ENCODE data around the gene SLC4A8.

DNA sequence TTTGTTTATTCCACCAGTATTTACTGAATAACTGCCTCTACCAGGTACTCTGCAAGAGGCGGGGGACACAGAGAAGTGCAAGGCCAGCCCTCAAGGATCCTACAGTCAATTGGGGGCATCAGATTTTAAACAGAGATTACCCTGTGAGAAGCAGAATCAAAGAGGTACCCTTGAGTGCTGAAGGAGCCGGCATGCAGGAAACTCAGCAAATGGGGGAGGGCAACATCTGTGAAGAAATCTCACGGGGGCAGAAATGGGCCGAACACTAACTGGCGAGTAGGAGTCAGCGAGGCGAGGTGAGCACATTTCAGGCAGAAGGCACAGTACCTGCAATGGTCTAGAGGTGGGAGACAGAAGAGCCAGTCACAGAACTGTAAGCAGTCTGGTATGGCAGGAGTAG, 42.5 kb upstream of the SLC4A8 start:
- TF ChIP-seq, protein P1, sequence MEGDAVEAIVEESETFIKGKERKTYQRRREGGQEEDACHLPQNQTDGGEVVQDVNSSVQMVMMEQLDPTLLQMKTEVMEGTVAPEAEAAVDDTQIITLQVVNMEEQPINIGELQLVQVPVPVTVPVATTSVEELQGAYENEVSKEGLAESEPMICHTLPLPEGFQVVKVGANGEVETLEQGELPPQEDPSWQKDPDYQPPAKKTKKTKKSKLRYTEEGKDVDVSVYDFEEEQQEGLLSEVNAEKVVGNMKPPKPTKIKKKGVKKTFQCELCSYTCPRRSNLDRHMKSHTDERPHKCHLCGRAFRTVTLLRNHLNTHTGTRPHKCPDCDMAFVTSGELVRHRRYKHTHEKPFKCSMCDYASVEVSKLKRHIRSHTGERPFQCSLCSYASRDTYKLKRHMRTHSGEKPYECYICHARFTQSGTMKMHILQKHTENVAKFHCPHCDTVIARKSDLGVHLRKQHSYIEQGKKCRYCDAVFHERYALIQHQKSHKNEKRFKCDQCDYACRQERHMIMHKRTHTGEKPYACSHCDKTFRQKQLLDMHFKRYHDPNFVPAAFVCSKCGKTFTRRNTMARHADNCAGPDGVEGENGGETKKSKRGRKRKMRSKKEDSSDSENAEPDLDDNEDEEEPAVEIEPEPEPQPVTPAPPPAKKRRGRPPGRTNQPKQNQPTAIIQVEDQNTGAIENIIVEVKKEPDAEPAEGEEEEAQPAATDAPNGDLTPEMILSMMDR (IDR thresholded peaks at IDR 0.05; ENCODE audit: low read depth, low read length, poor library complexity, severe bottlenecking) = no peak
- no peak for TF ChIP-seq EZH2phosphoT487 (IDR thresholded peaks at IDR 0.05; ENCODE audit: borderline replicate concordance, low read length)

Data from DOHH2 (cell line).